ENCODE measurements around the gene TULP4. TPM values are rescaled to one million over a fixed set of nuclear protein-coding genes. Genes with fewer than 3 reads are reported as not detected.

The TULP4 gene
- total RNA-seq, 1 experiment from 2014 or later: 82.0 TPM

- no peaks in the 10 kb centered on the region for H3K4me1 ChIP-seq (ENCODE audit: insufficient read depth, low read length, poor library complexity, severe bottlenecking)
- H3K27me3 ChIP-seq (replicated peaks; ENCODE audit: insufficient read depth, low read depth, low read length, poor library complexity): no peaks in the 10 kb centered on the region
- intact Hi-C loops (cut with micrococcal nuclease; ENCODE audit: unreplicated experiment): no loop called here
- no peak for DNase-seq (ENCODE audit: low spot score)
- no peaks in the 10 kb centered on the region for H3K36me3 ChIP-seq (ENCODE audit: insufficient read depth, low read length, poor library complexity, severe bottlenecking)
- no TSS peak for BruUV-seq (replicated peaks)
- CTCF ChIA-PET: no interaction called here
- POLR2A ChIA-PET (ENCODE audit: low non-redundant PET): no interaction called here
- no peak overlapping the region for H3K4me3 ChIP-seq (ENCODE audit: low read depth, low read length, poor library complexity, severe bottlenecking)
- H3K9me3 ChIP-seq (ENCODE audit: low read depth, low read length, poor library complexity, severe bottlenecking): no peaks in the 10 kb centered on the region
- TF ChIP-seq EZH2 (IDR thresholded peaks at IDR 0.05; ENCODE audit: borderline replicate concordance, low read depth, low read length, poor library complexity, severe bottlenecking): no peak
- TF ChIP-seq, protein P1, sequence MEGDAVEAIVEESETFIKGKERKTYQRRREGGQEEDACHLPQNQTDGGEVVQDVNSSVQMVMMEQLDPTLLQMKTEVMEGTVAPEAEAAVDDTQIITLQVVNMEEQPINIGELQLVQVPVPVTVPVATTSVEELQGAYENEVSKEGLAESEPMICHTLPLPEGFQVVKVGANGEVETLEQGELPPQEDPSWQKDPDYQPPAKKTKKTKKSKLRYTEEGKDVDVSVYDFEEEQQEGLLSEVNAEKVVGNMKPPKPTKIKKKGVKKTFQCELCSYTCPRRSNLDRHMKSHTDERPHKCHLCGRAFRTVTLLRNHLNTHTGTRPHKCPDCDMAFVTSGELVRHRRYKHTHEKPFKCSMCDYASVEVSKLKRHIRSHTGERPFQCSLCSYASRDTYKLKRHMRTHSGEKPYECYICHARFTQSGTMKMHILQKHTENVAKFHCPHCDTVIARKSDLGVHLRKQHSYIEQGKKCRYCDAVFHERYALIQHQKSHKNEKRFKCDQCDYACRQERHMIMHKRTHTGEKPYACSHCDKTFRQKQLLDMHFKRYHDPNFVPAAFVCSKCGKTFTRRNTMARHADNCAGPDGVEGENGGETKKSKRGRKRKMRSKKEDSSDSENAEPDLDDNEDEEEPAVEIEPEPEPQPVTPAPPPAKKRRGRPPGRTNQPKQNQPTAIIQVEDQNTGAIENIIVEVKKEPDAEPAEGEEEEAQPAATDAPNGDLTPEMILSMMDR (conservative IDR thresholded peaks at IDR 0.05; ENCODE audit: low read depth, low read length): no peak
- no peak overlapping the region for H3K27ac ChIP-seq (ENCODE audit: low read depth, low read length, poor library complexity, severe bottlenecking)
These were observed 54.1 kb downstream of the TULP4 start for GRCh38 chr6:158366363-158366762.

DNA sequence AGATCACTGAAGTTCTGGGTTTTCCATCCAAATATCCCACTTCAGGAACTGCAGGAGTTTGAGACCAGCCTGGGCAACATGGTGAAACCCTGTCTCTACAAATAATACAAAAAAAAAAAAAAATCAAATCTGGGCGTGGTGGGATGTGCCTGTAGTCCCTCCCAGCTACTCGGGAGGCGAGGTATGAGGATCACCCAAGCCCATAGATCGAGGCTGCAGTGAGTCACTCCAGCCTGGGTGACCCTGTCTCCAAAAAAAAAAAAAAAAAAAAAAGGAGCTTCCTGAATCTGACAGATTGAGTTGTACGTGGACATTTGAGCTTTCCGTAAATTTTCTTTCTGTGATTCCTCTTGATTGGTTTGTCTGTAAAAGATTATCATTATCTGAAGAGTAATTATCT lies 55.6 kb downstream of the TULP4 start:
- intact Hi-C loops (cut with micrococcal nuclease; ENCODE audit: unreplicated experiment): no loop called here
- Histone ChIP-seq H3K9me3 (ENCODE audit: low read depth, low read length, poor library complexity, severe bottlenecking) (no peaks in the 10 kb centered on the region), H3K4me3 (ENCODE audit: low read depth, low read length, poor library complexity, severe bottlenecking) (no peak overlapping the region), H3K27me3 (replicated peaks; ENCODE audit: insufficient read depth, low read depth, low read length, poor library complexity) (no peaks in the 10 kb centered on the region), H3K36me3 (ENCODE audit: insufficient read depth, low read length, poor library complexity, severe bottlenecking) (no peaks in the 10 kb centered on the region), H3K4me1 (ENCODE audit: insufficient read depth, low read length, poor library complexity, severe bottlenecking) (no peaks in the 10 kb centered on the region), H3K27ac (ENCODE audit: low read depth, low read length, poor library complexity, severe bottlenecking) (no peak overlapping the region)
- DNase-seq (ENCODE audit: low spot score): no peak
- POLR2A ChIA-PET (ENCODE audit: low non-redundant PET): no interaction called here
- BruUV-seq (replicated peaks): no TSS peak
- CTCF ChIA-PET: interaction anchor here (0.7 kb wide), 1 partner anchor 21 kb away, joined by 7 read pairs; no protein-coding TSS in a partner anchor
- TF ChIP-seq EZH2 (IDR thresholded peaks at IDR 0.05; ENCODE audit: borderline replicate concordance, low read depth, low read length, poor library complexity, severe bottlenecking): no peak
- TF ChIP-seq, protein P1 (conservative IDR thresholded peaks at IDR 0.05; ENCODE audit: low read depth, low read length): no peak

- ChIA-PET CTCF (no interaction called here), POLR2A (ENCODE audit: low non-redundant PET) (no interaction called here)
- Histone ChIP-seq H3K9me3 (ENCODE audit: low read depth, low read length, poor library complexity, severe bottlenecking) (no peaks in the 10 kb centered on the region), H3K4me3 (ENCODE audit: low read depth, low read length, poor library complexity, severe bottlenecking) (no peak overlapping the region), H3K4me1 (ENCODE audit: insufficient read depth, low read length, poor library complexity, severe bottlenecking) (no peaks in the 10 kb centered on the region), H3K36me3 (ENCODE audit: insufficient read depth, low read length, poor library complexity, severe bottlenecking) (no peaks in the 10 kb centered on the region), H3K27me3 (replicated peaks; ENCODE audit: insufficient read depth, low read depth, low read length, poor library complexity) (no peaks in the 10 kb centered on the region), H3K27ac (ENCODE audit: low read depth, low read length, poor library complexity, severe bottlenecking) (no peak overlapping the region)
- no peak for DNase-seq (ENCODE audit: low spot score)
- BruUV-seq (replicated peaks): no TSS peak
- intact Hi-C loops (cut with micrococcal nuclease; ENCODE audit: unreplicated experiment): no loop called here
- no peak for TF ChIP-seq EZH2 (IDR thresholded peaks at IDR 0.05; ENCODE audit: borderline replicate concordance, low read depth, low read length, poor library complexity, severe bottlenecking)
- TF ChIP-seq, protein P1 (conservative IDR thresholded peaks at IDR 0.05; ENCODE audit: low read depth, low read length): no peak
These were observed 57.0 kb downstream of the TULP4 start for GRCh38 chr6:158369241-158369640.

Measured in A673 (cell line).